Endothelial cell of umbilical vein (primary cell): Measurements from ENCODE around the gene HPS3. TPM values are rescaled to one million over a fixed set of nuclear protein-coding genes. Genes with fewer than 3 reads are reported as not detected.

ENCODE experiments used
- BruUV-seq: library from RNA; stranded (reverse); fragments of 400-500 nt; replicated peaks from 2 replicates; lab custom pipeline; 2021; lab: Mats Ljungman, UMichigan
- CTCF ChIA-PET: fragments of 300-600, 350-600 bp; sonication (Branson Sonifier 250); formaldehyde crosslinking; loops from one replicate; lab custom pipeline; 2021; ENCODE audit warnings: antibody characterized with exemption, inconsistent platforms; lab: Charles Lee
- POLR2A ChIA-PET: fragments of 300-600, 350-600 bp; sonication (Branson Sonifier 250); formaldehyde crosslinking; loops from one replicate; lab custom pipeline; 2021; ENCODE audit warnings: antibody characterized with exemption, inconsistent platforms; lab: Charles Lee
- DNase-seq: peaks from one replicate; pipeline ENCODE4 v3.0.0-alpha.2; 2011; ENCODE audit warnings: low read depth, low spot score
- FAIRE-seq: peaks from 2 replicates; lab custom pipeline; 2011; peaks lifted over from hg19 to GRCh38; lab: Jason Lieb, UNC
- H2AFZ ChIP-seq: 2 replicates; pipeline ENCODE4 v1.6.0; 2012; ENCODE audit warnings: low read depth, low read length, control low read depth, inconsistent platforms
- H3K27ac ChIP-seq: 2 replicates; pipeline ENCODE4 v1.5.1; 2011; ENCODE audit warnings: low read depth, mild to moderate bottlenecking, control low read depth, low read length, moderate library complexity; ENCODE audit not compliant: insufficient read depth
- H3K27me3 ChIP-seq, 2 experiments: 2 replicates each; pipeline versions ENCODE4 v1.6.0 to v1.6.1; 2011; ENCODE audit warnings: low read length in 2 of 2, mixed read lengths in 1 of 2; ENCODE audit not compliant: control insufficient read depth in 2 of 2, insufficient read depth in 2 of 2
- H3K36me3 ChIP-seq, 2 experiments: 2 replicates in 1 of 2; 3 replicates in 1 of 2; pipeline ENCODE4 v1.5.1; 2011; ENCODE audit warnings: low read length in 2 of 2, mild to moderate bottlenecking in 1 of 2, moderate library complexity in 1 of 2; ENCODE audit not compliant: control insufficient read depth in 2 of 2, insufficient read depth in 2 of 2; ENCODE audit errors: extremely low read depth in 1 of 2
- H3K4me1 ChIP-seq: 3 replicates; pipeline ENCODE4 v1.5.1; 2011; ENCODE audit warnings: mild to moderate bottlenecking, low read length; ENCODE audit not compliant: control insufficient read depth, insufficient read depth; ENCODE audit errors: extremely low read depth
- H3K4me2 ChIP-seq: 2 replicates; pipeline ENCODE4 v1.6.1; 2011; ENCODE audit warnings: low read length, control low read depth, mixed read lengths; ENCODE audit not compliant: insufficient read depth
- H3K4me3 ChIP-seq, 3 experiments: fragments of 200-600 bp in 1 of 3; sonication (generic), shearing (Covaris generic) in 1 of 3; replicated peaks in 1 of 3; 2 replicates each; pipeline ENCODE4 v1.5.1; 2011 to 2016; ENCODE audit warnings: control low read depth in 3 of 3, low read length in 3 of 3, mild to moderate bottlenecking in 2 of 3, inconsistent platforms in 1 of 3, low read depth in 1 of 3, moderate library complexity in 1 of 3; ENCODE audit not compliant: insufficient read depth in 1 of 3
- H3K79me2 ChIP-seq: 2 replicates; pipeline ENCODE4 v1.6.0; 2012; ENCODE audit warnings: low read length, inconsistent platforms; ENCODE audit not compliant: control insufficient read depth, insufficient read depth
- H3K9ac ChIP-seq: replicated peaks from 2 replicates; pipeline ENCODE3; 2011; ENCODE audit warnings: low read length, control low read depth; ENCODE audit not compliant: insufficient read depth; ENCODE audit errors: extremely low read depth
- H3K9me1 ChIP-seq: replicated peaks from 3 replicates; pipeline ENCODE4 v1.6.0; 2011; ENCODE audit warnings: mild to moderate bottlenecking, low read length; ENCODE audit not compliant: control insufficient read depth, insufficient read depth; ENCODE audit errors: extremely low read depth
- H3K9me3 ChIP-seq: replicated peaks from 2 replicates; pipeline ENCODE4 v1.5.1; 2012; ENCODE audit warnings: low read length, inconsistent platforms; ENCODE audit not compliant: control insufficient read depth, insufficient read depth
- H4K20me1 ChIP-seq: replicated peaks from 2 replicates; pipeline ENCODE3; 2011; ENCODE audit warnings: mild to moderate bottlenecking, low read length; ENCODE audit not compliant: control insufficient read depth, insufficient read depth; ENCODE audit errors: extremely low read depth
- CTCF ChIP-seq, 2 donors: IDR thresholded peaks; 1 replicate in 1 of 2; 2 replicates in 1 of 2; pipeline ENCODE4 v1.5.1; 2011; ENCODE audit warnings: low read length in 2 of 2, mild to moderate bottlenecking in 2 of 2, moderate library complexity in 2 of 2, control low read depth in 1 of 2, inconsistent platforms in 1 of 2, low read depth in 1 of 2; ENCODE audit not compliant: insufficient read depth in 1 of 2; ENCODE audit errors: extremely low read depth in 1 of 2
- EZH2 ChIP-seq: IDR thresholded peaks from 2 replicates; pipeline ENCODE4 v1.6.1; 2012; ENCODE audit warnings: borderline replicate concordance, low read depth, mild to moderate bottlenecking, moderate library complexity, low read length, inconsistent platforms; ENCODE audit not compliant: severe bottlenecking
- FOS ChIP-seq: IDR thresholded peaks from 2 replicates; pipeline ENCODE4 v1.6.1; 2011; ENCODE audit warnings: mild to moderate bottlenecking, low read length, moderate library complexity, borderline replicate concordance; ENCODE audit not compliant: insufficient read depth
- GATA2 ChIP-seq: IDR thresholded peaks from 2 replicates; pipeline ENCODE4 v1.7.0; 2011; ENCODE audit warnings: low read depth, mild to moderate bottlenecking, moderate library complexity, mixed read lengths, low read length; ENCODE audit not compliant: insufficient read length, insufficient read depth
- JUN ChIP-seq: IDR thresholded peaks from 2 replicates; pipeline ENCODE4 v1.6.1; 2011; ENCODE audit warnings: borderline replicate concordance, low read depth; ENCODE audit not compliant: insufficient read length, insufficient read depth
- MYC ChIP-seq: IDR thresholded peaks from one replicate; pipeline ENCODE4 v1.6.1; 2011; ENCODE audit warnings: mild to moderate bottlenecking, low read depth, low read length
- POLR2A ChIP-seq: IDR thresholded peaks from 2 replicates; pipeline ENCODE4 v1.6.1; 2012; ENCODE audit warnings: low read depth, mild to moderate bottlenecking, control low read depth, low read length
- POLR2AphosphoS5 ChIP-seq: IDR thresholded peaks from 2 replicates; pipeline ENCODE4 v1.6.1; 2012; ENCODE audit warnings: low read depth, mild to moderate bottlenecking, control low read depth, low read length, moderate library complexity; ENCODE audit not compliant: insufficient read depth
- dilution Hi-C: fragments of 300-500 bp; cut with MboI; formaldehyde crosslinking; loops from one replicate; pipeline ENCODE4 v1.15.0; 2019; ENCODE audit warnings: low sequenced_read_pairs; ENCODE audit not compliant: extremely low pct_ligation_motif_present
- intact Hi-C: fragments of 100-400 bp; cut with micrococcal nuclease; formaldehyde crosslinking; loops from one replicate; pipeline ENCODE4 v1.10.0; 2022
- polyA plus RNA-seq, 4 experiments: library from polyadenylated mRNA; depleted of rRNA in 3 of 4; stranded (reverse) in 3 of 4; unstranded in 1 of 4; fragments of >200 nt; gene quantifications; 2 replicates each; pipeline versions ENCODE4 v1.2.1 to v1.2.3, GENCODE V29; 2011 to 2012; ENCODE audit warnings: missing spikeins in 1 of 4
- total RNA-seq: library from RNA; stranded (reverse); gene quantifications from 2 replicates; pipeline ENCODE4 v1.2.3, GENCODE V29; 2021
- TF ChIP-seq, protein P1 (sequence below): IDR thresholded peaks from 2 replicates; pipeline ENCODE4 v1.6.1; 2011; ENCODE audit not compliant: insufficient read depth, insufficient read length

HPS3 gene
- total and polyA plus RNA-seq, 2 donors (not counting 3 experiments of a cell fraction or from before 2014, with no cell fraction given): 8.8 to 16.1 TPM

DNA sequence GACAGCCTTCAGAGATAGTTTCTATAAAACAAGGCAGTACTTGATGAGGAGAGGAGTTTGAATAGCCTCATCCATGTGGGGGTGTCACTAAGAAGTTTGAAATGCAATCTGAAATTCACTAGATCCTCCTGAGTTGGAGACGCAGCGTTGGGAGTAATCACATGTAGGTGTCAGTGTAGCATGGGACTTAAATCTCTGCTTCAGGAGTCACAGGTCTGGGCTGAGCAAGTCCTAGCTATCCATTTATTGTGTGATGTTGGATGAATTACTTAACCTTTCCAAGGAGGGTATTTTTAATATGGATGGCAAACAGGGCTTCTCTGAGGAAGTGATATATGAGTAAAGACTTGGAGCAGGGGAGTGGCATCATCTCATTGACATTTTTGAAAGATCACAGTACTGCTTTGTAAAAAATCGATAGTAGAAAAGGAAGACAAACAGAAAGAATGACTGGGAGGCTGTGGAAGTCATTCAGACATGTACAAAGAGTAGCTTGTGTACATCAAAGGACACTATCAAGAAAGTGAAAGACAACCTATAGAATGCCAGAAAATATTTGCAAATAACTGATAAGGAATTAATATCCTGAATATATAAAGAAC is 75.1 kb downstream of the HPS3 start:
- Histone ChIP-seq H3K4me1 (peaks cover 5% of the 10 kb centered on the region), H2AFZ (no peak overlapping the region), H3K27ac (no peak overlapping the region), H3K9ac (no peak overlapping the region), H3K36me3 (no peaks in the 10 kb centered on the region), H3K9me1 (no peaks in the 10 kb centered on the region), H3K4me2 (no peak overlapping the region), H3K9me3 (no peaks in the 10 kb centered on the region), H3K79me2 (no peaks in the 10 kb centered on the region), H3K27me3 (no peaks in the 10 kb centered on the region), H4K20me1 (no peaks in the 10 kb centered on the region), H3K4me3 (no peak overlapping the region)
- TF ChIP-seq, protein P1, sequence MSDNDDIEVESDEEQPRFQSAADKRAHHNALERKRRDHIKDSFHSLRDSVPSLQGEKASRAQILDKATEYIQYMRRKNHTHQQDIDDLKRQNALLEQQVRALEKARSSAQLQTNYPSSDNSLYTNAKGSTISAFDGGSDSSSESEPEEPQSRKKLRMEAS: no peak
- TF ChIP-seq EZH2: no peak
- no peak for TF ChIP-seq JUN
- no peak for TF ChIP-seq GATA2
- TF ChIP-seq FOS: no peak
- no peak for TF ChIP-seq POLR2AphosphoS5
- TF ChIP-seq CTCF (IDR thresholded peaks at IDR 0.05; ENCODE audit: extremely low read depth in 1 of 2, insufficient read depth in 1 of 2, low read depth in 1 of 2, low read length in 2 of 2): no peak
- no peak for TF ChIP-seq POLR2A
- TF ChIP-seq MYC: no peak
- ChIA-PET CTCF (no interaction called here), POLR2A (no interaction called here)
- FAIRE-seq (no peak), DNase-seq (no peak)
- dilution Hi-C loops: no loop called here
- BruUV-seq: no TSS peak
- intact Hi-C loops: no loop called here
